GM12865 (cell line): Measurements from ENCODE around the gene PRPF31.

Source experiments
- DNase-seq: peaks from one replicate; pipeline ENCODE4 v3.0.0; 2010; ENCODE audit warnings: low read depth
- H3K4me3 ChIP-seq: 2 replicates; pipeline ENCODE4 v1.5.1; 2011; ENCODE audit warnings: mild to moderate bottlenecking, low read depth, low read length, control low read depth
- TF ChIP-seq, protein P1 (sequence below): IDR thresholded peaks from 2 replicates; pipeline ENCODE4 v1.5.1; 2011; ENCODE audit warnings: low read length, control low read depth, low read depth, inconsistent platforms; ENCODE audit not compliant: insufficient read depth; ENCODE audit errors: missing control alignments

The PRPF31 gene

DNA sequence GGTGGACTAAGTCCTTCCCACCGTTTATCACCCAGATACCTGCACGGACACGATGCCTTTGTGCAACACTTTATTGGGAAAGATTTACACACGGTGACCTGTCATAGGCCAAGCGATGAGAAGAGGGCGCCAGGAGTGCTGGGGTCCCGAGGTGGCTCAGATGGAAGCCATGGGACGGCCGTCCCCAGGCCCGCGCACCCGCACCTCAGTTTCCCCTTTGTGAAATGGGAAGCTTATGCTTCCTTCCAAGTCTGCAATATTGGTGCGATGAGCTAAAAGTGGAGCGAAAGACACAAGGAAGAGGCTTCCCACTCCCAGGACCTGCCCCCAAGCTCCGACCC is 57.8 kb downstream of the PRPF31 start:
- DNase-seq, result no peak
- TF ChIP-seq, protein P1, sequence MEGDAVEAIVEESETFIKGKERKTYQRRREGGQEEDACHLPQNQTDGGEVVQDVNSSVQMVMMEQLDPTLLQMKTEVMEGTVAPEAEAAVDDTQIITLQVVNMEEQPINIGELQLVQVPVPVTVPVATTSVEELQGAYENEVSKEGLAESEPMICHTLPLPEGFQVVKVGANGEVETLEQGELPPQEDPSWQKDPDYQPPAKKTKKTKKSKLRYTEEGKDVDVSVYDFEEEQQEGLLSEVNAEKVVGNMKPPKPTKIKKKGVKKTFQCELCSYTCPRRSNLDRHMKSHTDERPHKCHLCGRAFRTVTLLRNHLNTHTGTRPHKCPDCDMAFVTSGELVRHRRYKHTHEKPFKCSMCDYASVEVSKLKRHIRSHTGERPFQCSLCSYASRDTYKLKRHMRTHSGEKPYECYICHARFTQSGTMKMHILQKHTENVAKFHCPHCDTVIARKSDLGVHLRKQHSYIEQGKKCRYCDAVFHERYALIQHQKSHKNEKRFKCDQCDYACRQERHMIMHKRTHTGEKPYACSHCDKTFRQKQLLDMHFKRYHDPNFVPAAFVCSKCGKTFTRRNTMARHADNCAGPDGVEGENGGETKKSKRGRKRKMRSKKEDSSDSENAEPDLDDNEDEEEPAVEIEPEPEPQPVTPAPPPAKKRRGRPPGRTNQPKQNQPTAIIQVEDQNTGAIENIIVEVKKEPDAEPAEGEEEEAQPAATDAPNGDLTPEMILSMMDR, result no peak
- H3K4me3 ChIP-seq, result no peak overlapping the region

DNA sequence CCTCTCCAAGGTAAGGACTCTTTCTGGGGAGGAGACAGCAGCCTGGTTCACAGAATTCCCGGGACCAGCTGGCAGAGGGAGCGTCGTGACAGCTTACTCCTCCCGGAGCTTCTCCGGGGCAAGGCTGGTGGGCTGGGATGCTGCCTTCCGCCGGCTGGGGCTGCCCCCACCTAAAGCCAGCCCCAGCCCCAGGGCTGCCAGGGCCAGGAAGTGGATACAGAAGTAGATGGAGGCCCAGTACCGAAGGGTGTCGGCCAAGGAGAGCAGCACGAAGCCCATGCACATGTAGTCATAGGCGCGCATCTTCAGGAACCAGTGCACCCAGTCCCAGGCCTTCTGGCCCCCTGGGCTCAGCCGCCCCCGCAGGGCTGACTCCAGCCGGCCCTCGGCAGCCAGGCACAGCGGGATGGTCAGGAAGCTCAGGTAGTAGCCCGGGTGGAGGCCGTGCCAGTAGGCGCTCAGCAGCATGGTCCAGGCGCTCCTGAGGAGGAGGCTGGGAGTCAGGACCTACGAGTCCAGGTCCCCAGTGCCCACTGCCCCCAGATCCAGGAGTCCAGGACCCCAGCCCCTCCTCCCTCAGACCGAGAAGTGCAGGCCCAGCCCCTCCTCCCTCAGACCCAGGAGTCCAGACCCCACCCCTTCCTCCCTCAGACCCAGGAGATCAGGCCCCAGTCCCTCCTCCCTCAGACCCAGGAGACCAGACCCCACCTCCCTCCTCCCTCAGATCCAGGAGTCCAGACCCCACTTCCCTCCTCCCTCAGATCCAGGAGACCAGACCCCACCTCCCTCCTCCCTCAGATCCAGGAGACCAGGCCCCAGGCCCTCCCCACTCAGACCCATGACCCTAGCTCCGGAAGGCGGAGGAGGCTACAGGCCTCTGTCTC is 58.6 kb downstream of the PRPF31 start:
- H3K4me3 ChIP-seq, result no peak overlapping the region
- TF ChIP-seq, protein P1, result no peak
- DNase-seq, result no peak

DNA sequence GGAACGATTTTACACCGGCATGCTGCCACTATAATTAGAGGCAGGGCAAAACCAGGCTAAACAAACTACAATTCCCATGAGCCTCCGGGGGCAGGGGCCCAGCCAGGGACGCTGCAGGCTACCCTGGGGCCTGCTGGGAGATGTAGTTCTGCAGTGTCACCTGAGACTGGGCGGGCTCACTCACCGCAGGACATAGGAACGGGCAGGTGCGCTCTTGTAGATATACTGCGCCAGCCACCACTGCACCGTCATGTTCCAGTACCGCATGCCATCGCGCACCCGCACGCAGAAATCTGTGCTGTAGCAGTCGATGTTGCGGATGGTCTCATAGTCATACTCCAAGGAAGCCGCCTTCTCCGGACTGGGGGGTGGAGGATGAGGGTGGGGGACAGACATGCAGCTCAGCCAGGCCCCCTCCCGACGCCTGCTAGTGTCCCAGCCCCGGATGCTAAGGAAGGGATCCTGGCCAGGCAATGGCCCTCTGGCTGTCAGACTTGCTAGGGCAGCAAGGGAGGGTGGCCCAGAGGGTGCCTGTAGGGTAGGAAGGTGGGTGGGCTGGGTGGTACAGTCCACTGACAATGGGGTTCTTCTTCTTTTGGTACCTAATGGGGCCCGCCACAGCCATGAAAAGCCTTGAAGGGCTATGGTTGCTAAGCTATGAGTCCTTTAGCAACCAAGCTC is 63.2 kb downstream of the PRPF31 start:
- H3K4me3 ChIP-seq, result no peak overlapping the region
- TF ChIP-seq, protein P1, result no peak
- DNase-seq, result no peak

DNA sequence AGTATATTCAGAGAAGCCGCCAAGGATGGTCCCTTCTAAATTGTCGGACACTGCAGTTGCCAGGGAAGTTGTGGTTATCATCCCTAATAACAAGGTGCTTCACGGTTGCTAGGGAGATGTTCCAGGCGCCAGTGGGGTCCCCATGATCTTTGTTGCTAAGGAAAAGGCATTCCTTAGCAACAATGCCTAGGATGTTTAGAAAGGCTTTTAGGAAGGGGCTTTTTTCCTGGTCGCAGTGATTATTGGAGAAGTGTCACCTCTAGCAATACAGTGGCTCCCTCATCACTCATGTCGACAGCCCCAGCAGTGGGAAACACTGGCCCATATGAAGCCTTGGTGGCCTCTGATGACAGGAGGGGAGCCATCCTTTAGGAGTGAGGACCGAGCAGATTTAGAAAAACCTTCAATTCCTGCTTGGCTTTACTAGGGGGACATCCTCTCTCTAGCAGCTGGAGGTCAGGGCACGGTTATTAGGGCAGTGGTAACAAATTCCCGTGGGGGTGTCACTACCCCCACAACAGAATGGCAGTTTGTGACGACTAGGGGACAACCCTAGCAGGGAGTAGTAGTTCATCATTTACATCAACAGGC is 63.8 kb downstream of the PRPF31 start:
- no peak for DNase-seq
- H3K4me3 ChIP-seq, result no peak overlapping the region
- TF ChIP-seq, protein P1, result no peak

GRCh38 chr19:54179921-54180461 is 64.4 kb downstream of the PRPF31 start:
- TF ChIP-seq, protein P1, result no peak
- no peak for DNase-seq
- no peak overlapping the region for H3K4me3 ChIP-seq

GRCh38 chr19:54180691-54181091 is 65.1 kb downstream of the PRPF31 start:
- TF ChIP-seq, protein P1, result no peak
- DNase-seq, result no peak
- H3K4me3 ChIP-seq, result no peak overlapping the region
